HepG2 (cell line): ENCODE results near the gene DRD5. TPM values are rescaled to one million over a fixed set of nuclear protein-coding genes. Genes with fewer than 3 reads are reported as not detected.

ENCODE experiments used
- ATAC-seq: fragments of 200-7000 bp; cut with Tn5 transposase; 3 replicates; pipeline ENCODE4 v1.9.1; 2020; ENCODE audit warnings: mild to moderate bottlenecking, moderate library complexity
- BruUV-seq: library from RNA; stranded (reverse); fragments of 400-500 nt; replicated peaks from 2 replicates; lab custom pipeline; 2021; lab: Mats Ljungman, UMichigan
- CTCF ChIA-PET: fragments of 300-600 bp; formaldehyde crosslinking; extraction: SDS; loops from one replicate; lab custom pipeline; 2021; ENCODE audit warnings: low total read pairs, inconsistent platforms, low intra/inter-chr PET ratio; lab: Yijun Ruan, JAX
- POLR2A ChIA-PET: fragments of 350-600 bp; sonication (Branson Sonifier 250); formaldehyde crosslinking; loops from one replicate; lab custom pipeline; 2020; ENCODE audit warnings: antibody characterized with exemption, inconsistent platforms; lab: Yijun Ruan, JAX
- DNase-seq: peaks from one replicate; pipeline ENCODE4 v3.0.0-alpha.2; 2015; ENCODE audit warnings: low spot score
- FAIRE-seq: peaks from 3 replicates; lab custom pipeline; 2011; peaks lifted over from hg19 to GRCh38; lab: Jason Lieb, UNC
- H2AFZ ChIP-seq: one replicate; pipeline ENCODE4 v1.6.1; 2011; ENCODE audit warnings: low read length, inconsistent platforms
- H3K27ac ChIP-seq: fragments of 300-600 bp; 3 replicates; pipeline ENCODE4 v1.8.0; 2011; ENCODE audit warnings: mixed run types, mild to moderate bottlenecking, mixed read lengths, low read length, inconsistent platforms; ENCODE audit not compliant: insufficient read depth; ENCODE audit errors: extremely low read length
- H3K27me3 ChIP-seq, 2 experiments: fragments of 200-600 bp in 1 of 2; 2 replicates in 1 of 2; 3 replicates in 1 of 2; pipeline versions ENCODE4 v1.6.0 to v1.8.0; 2011; ENCODE audit warnings: low read length in 2 of 2, mild to moderate bottlenecking in 2 of 2, moderate library complexity in 2 of 2, inconsistent platforms in 1 of 2; ENCODE audit not compliant: insufficient read depth in 2 of 2, control insufficient read depth in 1 of 2
- H3K36me3 ChIP-seq, 2 experiments: fragments of 200-600 bp in 1 of 2; replicated peaks in 1 of 2; 2 replicates in 1 of 2; 3 replicates in 1 of 2; pipeline versions ENCODE4 v1.5.1 to v1.8.0; 2011; ENCODE audit warnings: low read length in 2 of 2, inconsistent platforms in 1 of 2; ENCODE audit not compliant: insufficient read depth in 2 of 2, control insufficient read depth in 1 of 2
- H3K4me1 ChIP-seq: 2 replicates; pipeline ENCODE4 v1.5.1; 2012; ENCODE audit warnings: low read length, inconsistent platforms; ENCODE audit not compliant: insufficient read depth
- H3K4me2 ChIP-seq: 2 replicates; pipeline ENCODE4 v1.6.0; 2011; ENCODE audit warnings: low read depth, low read length, inconsistent platforms
- H3K4me3 ChIP-seq, 3 experiments: fragments of 200-600 bp in 1 of 3; sonication (generic), shearing (Covaris generic) in 1 of 3; replicated peaks in 1 of 3; 2 replicates each; pipeline ENCODE4 v1.5.1; 2011 to 2016; ENCODE audit warnings: low read length in 3 of 3, inconsistent platforms in 2 of 3, low read depth in 2 of 3, mild to moderate bottlenecking in 2 of 3, control low read depth in 1 of 3, mixed read lengths in 1 of 3; ENCODE audit not compliant: insufficient read depth in 1 of 3
- H3K79me2 ChIP-seq: one replicate; pipeline ENCODE4 v1.6.1; 2011; ENCODE audit warnings: low read length, inconsistent platforms; ENCODE audit not compliant: insufficient read depth
- H3K9ac ChIP-seq: 2 replicates; pipeline ENCODE4 v1.6.0; 2011; ENCODE audit warnings: mild to moderate bottlenecking, low read depth, low read length, inconsistent platforms; ENCODE audit not compliant: insufficient read depth
- H3K9me3 ChIP-seq: 2 replicates; pipeline ENCODE4 v1.5.1; 2012; ENCODE audit warnings: mild to moderate bottlenecking, low read length
- H4K20me1 ChIP-seq: 2 replicates; pipeline ENCODE4 v1.6.0; 2011; ENCODE audit warnings: inconsistent platforms, mild to moderate bottlenecking, low read length, moderate library complexity; ENCODE audit not compliant: insufficient read depth
- RARG ChIP-seq: sonication (generic); formaldehyde crosslinking; IDR thresholded peaks from 2 replicates; pipeline ENCODE4 v1.4.0; 2020; ENCODE audit warnings: low read depth, mild to moderate bottlenecking, missing genetic modification reagents
- ZNF772 ChIP-seq: sonication (generic); formaldehyde crosslinking; IDR thresholded peaks from 2 replicates; pipeline ENCODE4 v1.5.0; 2020; ENCODE audit warnings: mild to moderate bottlenecking, missing genetic modification reagents
- WGBS: methylation state at CpG from one replicate; pipeline ENCODE4 v1.1.6; 2017; ENCODE audit warnings: low lambda C conversion rate; 5-methylcytosine and 5-hydroxymethylcytosine counted together
- in situ Hi-C: cut with HindIII; loops from 2 replicates; pipeline ENCODE4 v1.10.0; 2017; ENCODE audit warnings: low pct_unique_long_range_greater_than_20kb; ENCODE audit not compliant: extremely low pct_ligation_motif_present
- intact Hi-C: fragments of 100-400 bp; cut with micrococcal nuclease; formaldehyde crosslinking; loops from one replicate; pipeline ENCODE4 v1.10.0; 2022; ENCODE audit not compliant: unreplicated experiment
- polyA plus RNA-seq, 8 experiments: library from polyadenylated mRNA; depleted of rRNA in 3 of 8; stranded (reverse) in 7 of 8; unstranded in 1 of 8; fragments of >200 nt; fragmentation: Illumina TruSeq in 4 of 8; extraction: Trizol in 4 of 8; gene quantifications; 2 replicates each; pipeline versions ENCODE4 v1.2.1 to v1.2.3, GENCODE V29; 2011 to 2016; ENCODE audit warnings: low read depth in 4 of 8, missing spikeins in 1 of 8, mixed read lengths in 1 of 8; ENCODE audit not compliant: insufficient read depth in 1 of 8
- total RNA-seq, 5 experiments: library from RNA; depleted of rRNA; stranded (reverse); fragments of >200 nt; fragmentation: Illumina TruSeq; extraction: Trizol; gene quantifications; 2 replicates each; pipeline ENCODE4 v1.2.3, GENCODE V29; 2016; ENCODE audit warnings: low read depth in 1 of 5
- TF ChIP-seq, protein P1 (sequence below), 2 experiments: fragments of 450-650 bp in 1 of 2; sonication (generic) in 1 of 2; formaldehyde crosslinking in 1 of 2; IDR thresholded peaks; 2 replicates each; pipeline versions ENCODE4 v1.6.1 to v1.8.0; 2016 to 2022; ENCODE audit warnings: antibody characterized with exemption in 1 of 2, mild to moderate bottlenecking in 1 of 2, missing genetic modification reagents in 1 of 2
- TF ChIP-seq, protein P2 (sequence below): sonication (generic); formaldehyde crosslinking; IDR thresholded peaks from 2 replicates; pipeline ENCODE4 v1.4.0; 2020; ENCODE audit warnings: missing genetic modification reagents

Gene DRD5
- total and polyA plus RNA-seq, 2 of the 13 experiments (the other 11 are each of a cell fraction or from before 2014, with no cell fraction given): not detected

DNA sequence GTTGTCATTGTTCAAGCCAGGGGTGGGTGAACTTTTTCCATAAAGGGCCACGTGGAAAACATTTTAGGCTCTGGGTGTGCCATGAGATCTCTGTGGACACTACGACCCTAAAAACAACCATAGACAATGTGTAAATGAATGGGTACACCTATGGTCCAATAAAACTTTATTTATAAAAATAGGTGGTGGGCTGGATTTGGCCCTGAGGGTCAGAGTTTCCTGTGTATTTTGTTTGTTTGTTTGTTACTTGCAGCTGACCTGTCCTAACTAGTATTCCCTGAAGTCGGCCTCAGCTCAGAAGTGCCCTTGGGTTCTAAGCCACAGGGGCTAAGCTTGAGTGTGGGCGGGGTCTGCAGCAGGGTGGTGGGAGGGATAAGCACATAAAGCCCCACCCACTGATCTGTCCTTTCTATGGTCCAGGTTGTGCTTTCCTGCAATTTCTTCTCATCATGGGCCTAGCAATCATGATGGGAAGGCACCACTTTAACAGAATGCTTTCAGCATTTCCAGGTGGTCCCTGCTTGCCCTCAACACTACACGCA is 17.2 kb upstream of the DRD5 start:
- Histone ChIP-seq H3K4me3 (no peak overlapping the region), H3K9ac (no peak overlapping the region), H3K27me3 (no peaks in the 10 kb centered on the region), H2AFZ (no peak overlapping the region), H3K36me3 (no peaks in the 10 kb centered on the region), H3K27ac (no peak overlapping the region), H4K20me1 (no peaks in the 10 kb centered on the region), H3K4me2 (no peak overlapping the region), H3K9me3 (no peaks in the 10 kb centered on the region), H3K4me1 (peaks cover 5% of the 10 kb centered on the region; the same call in 1 of the 2 replicates), H3K79me2 (no peaks in the 10 kb centered on the region)
- FAIRE-seq (no peak), ATAC-seq (no peak), DNase-seq (no peak)
- ChIA-PET CTCF (interaction anchor here (1.2 to 1.6 kb wide), 3 partner anchors 251 to 253 kb away, joined by 3 to 11 read pairs (median 3); no protein-coding TSS in a partner anchor), POLR2A (no interaction called here)
- 49% methylated on average over 5 of the region's 5 CpGs for WGBS
- TF ChIP-seq, protein P1, sequence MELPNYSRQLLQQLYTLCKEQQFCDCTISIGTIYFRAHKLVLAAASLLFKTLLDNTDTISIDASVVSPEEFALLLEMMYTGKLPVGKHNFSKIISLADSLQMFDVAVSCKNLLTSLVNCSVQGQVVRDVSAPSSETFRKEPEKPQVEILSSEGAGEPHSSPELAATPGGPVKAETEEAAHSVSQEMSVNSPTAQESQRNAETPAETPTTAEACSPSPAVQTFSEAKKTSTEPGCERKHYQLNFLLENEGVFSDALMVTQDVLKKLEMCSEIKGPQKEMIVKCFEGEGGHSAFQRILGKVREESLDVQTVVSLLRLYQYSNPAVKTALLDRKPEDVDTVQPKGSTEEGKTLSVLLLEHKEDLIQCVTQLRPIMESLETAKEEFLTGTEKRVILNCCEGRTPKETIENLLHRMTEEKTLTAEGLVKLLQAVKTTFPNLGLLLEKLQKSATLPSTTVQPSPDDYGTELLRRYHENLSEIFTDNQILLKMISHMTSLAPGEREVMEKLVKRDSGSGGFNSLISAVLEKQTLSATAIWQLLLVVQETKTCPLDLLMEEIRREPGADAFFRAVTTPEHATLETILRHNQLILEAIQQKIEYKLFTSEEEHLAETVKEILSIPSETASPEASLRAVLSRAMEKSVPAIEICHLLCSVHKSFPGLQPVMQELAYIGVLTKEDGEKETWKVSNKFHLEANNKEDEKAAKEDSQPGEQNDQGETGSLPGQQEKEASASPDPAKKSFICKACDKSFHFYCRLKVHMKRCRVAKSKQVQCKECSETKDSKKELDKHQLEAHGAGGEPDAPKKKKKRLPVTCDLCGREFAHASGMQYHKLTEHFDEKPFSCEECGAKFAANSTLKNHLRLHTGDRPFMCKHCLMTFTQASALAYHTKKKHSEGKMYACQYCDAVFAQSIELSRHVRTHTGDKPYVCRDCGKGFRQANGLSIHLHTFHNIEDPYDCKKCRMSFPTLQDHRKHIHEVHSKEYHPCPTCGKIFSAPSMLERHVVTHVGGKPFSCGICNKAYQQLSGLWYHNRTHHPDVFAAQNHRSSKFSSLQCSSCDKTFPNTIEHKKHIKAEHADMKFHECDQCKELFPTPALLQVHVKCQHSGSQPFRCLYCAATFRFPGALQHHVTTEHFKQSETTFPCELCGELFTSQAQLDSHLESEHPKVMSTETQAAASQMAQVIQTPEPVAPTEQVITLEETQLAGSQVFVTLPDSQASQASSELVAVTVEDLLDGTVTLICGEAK (IDR thresholded peaks at IDR 0.05): no peak
- TF ChIP-seq, protein P1 (CRISPR knock-in tag; IDR thresholded peaks at IDR 0.05): peak; percentile 52; the same call in 1 of the 2 replicates
- TF ChIP-seq ZNF772 (CRISPR knock-in tag): no peak
- TF ChIP-seq, protein P2, sequence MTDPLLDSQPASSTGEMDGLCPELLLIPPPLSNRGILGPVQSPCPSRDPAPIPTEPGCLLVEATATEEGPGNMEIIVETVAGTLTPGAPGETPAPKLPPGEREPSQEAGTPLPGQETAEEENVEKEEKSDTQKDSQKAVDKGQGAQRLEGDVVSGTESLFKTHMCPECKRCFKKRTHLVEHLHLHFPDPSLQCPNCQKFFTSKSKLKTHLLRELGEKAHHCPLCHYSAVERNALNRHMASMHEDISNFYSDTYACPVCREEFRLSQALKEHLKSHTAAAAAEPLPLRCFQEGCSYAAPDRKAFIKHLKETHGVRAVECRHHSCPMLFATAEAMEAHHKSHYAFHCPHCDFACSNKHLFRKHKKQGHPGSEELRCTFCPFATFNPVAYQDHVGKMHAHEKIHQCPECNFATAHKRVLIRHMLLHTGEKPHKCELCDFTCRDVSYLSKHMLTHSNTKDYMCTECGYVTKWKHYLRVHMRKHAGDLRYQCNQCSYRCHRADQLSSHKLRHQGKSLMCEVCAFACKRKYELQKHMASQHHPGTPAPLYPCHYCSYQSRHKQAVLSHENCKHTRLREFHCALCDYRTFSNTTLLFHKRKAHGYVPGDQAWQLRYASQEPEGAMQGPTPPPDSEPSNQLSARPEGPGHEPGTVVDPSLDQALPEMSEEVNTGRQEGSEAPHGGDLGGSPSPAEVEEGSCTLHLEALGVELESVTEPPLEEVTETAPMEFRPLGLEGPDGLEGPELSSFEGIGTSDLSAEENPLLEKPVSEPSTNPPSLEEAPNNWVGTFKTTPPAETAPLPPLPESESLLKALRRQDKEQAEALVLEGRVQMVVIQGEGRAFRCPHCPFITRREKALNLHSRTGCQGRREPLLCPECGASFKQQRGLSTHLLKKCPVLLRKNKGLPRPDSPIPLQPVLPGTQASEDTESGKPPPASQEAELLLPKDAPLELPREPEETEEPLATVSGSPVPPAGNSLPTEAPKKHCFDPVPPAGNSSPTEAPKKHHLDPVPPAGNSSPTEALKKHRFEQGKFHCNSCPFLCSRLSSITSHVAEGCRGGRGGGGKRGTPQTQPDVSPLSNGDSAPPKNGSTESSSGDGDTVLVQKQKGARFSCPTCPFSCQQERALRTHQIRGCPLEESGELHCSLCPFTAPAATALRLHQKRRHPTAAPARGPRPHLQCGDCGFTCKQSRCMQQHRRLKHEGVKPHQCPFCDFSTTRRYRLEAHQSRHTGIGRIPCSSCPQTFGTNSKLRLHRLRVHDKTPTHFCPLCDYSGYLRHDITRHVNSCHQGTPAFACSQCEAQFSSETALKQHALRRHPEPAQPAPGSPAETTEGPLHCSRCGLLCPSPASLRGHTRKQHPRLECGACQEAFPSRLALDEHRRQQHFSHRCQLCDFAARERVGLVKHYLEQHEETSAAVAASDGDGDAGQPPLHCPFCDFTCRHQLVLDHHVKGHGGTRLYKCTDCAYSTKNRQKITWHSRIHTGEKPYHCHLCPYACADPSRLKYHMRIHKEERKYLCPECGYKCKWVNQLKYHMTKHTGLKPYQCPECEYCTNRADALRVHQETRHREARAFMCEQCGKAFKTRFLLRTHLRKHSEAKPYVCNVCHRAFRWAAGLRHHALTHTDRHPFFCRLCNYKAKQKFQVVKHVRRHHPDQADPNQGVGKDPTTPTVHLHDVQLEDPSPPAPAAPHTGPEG: no peak
- TF ChIP-seq RARG (CRISPR knock-in tag): no peak
- intact Hi-C loops (loop anchor here (2.0 to 5.0 kb wide), 2 partner anchors 135 to 393 kb away; no protein-coding TSS in a partner anchor), in situ Hi-C loops (loop anchor here (5.0 to 25.0 kb wide), 3 partner anchors 253 to 648 kb away; no protein-coding TSS in a partner anchor)
- no TSS peak for BruUV-seq
